ENCODE measurements around the gene PDE6A. TPM values are rescaled to one million over a fixed set of nuclear protein-coding genes. Genes with fewer than 3 reads are reported as not detected.

Gene PDE6A
- total and polyA plus RNA-seq, 2 of the 13 experiments (the other 11 are each of a cell fraction or from before 2014, with no cell fraction given), result 0.01 TPM; not detected in 1

DNA sequence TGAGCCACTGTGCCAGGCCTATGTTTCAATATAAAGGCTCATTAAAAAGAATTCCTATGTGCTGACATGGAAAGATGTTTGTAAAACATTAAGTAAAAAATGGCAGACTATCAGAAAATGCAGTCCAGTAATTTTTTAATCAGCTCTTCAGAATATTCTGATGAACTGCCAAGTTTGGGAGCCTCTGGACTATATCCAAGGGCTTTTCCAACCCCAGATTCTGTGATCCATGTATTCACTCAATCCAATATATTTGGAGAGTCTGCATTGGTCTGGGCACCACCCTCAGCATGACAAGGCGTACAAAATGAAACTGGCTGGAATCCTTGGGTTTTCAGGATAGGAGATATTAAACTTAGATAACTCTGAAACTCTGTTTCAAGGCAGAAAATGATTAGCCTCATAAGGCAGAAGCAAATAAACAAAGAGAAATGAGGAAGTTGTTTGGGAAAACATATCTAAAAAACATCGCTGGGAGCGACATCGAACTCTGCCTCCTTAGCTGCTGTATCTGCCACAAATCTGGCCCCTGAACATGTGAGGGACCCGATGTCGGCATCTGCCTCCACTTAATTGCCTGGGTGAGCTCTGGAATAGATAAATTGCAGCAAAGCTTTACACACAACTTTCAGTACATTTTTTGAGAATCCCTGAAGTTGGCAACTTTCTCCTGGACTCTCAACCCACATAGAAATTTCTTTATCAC lies 14.4 kb downstream of the PDE6A start:
- Histone ChIP-seq H3K9ac (ENCODE audit: insufficient read depth, low read depth, low read length) (no peak overlapping the region), H3K27me3 (ENCODE audit: control insufficient read depth in 1 of 2, insufficient read depth in 2 of 2, low read length in 2 of 2) (peaks cover 1 to 19% of the 10 kb centered on the region in 2 experiments; a peak in 3 of 5 replicates), H4K20me1 (ENCODE audit: insufficient read depth, low read length) (no peaks in the 10 kb centered on the region), H3K9me3 (ENCODE audit: low read length) (no peaks in the 10 kb centered on the region), H3K4me2 (ENCODE audit: low read depth, low read length) (no peak overlapping the region), H2AFZ (ENCODE audit: low read length) (no peak overlapping the region), H3K27ac (ENCODE audit: extremely low read length, insufficient read depth, low read length) (no peak overlapping the region), H3K36me3 (replicated peaks in 1 of 2; ENCODE audit: control insufficient read depth in 1 of 2, insufficient read depth in 2 of 2, low read length in 2 of 2) (no peaks in the 10 kb centered on the region), H3K79me2 (ENCODE audit: insufficient read depth, low read length) (no peaks in the 10 kb centered on the region), H3K4me1 (ENCODE audit: insufficient read depth, low read length) (peaks cover 18% of the 10 kb centered on the region), H3K4me3 (replicated peaks in 1 of 3; ENCODE audit: insufficient read depth in 1 of 3, low read depth in 2 of 3, low read length in 3 of 3) (no peak overlapping the region)
- DNase-seq (ENCODE audit: low spot score), result no peak
- intact Hi-C loops (cut with micrococcal nuclease; ENCODE audit: unreplicated experiment), result no loop called here
- no peak for FAIRE-seq
- no peak for ATAC-seq
- in situ Hi-C loops (cut with HindIII; ENCODE audit: extremely low pct_ligation_motif_present, low pct_unique_long_range_greater_than_20kb), result loop anchor here (10.0 kb wide), 1 partner anchor 65 kb away; no protein-coding TSS in a partner anchor
- 57% methylated on average over 6 of the region's 6 CpGs for WGBS (ENCODE audit: low lambda C conversion rate)
- no peak for TF ChIP-seq MNT (IDR thresholded peaks at IDR 0.05)
- ChIA-PET POLR2A (no interaction called here), CTCF (ENCODE audit: low intra/inter-chr PET ratio, low total read pairs) (no interaction called here)
- no TSS peak for BruUV-seq (replicated peaks)

DNA sequence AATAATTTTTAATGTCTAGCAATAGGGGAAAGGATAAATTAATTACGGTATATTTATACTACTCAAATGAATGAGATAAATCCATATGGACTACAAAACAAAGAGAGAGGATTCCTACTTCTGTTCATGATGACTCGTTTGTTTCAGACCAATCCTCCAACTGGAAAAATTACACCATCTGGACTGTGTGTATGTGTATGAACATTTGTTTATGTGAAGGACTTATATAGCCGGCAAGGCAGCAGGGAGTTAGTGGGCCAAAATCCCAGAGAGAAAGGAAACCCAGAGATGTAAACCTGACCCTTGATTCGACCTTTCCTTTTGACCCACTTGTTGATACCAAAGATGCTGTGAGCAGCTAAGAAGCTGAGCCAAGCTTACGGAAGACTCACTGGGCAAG lies 20.1 kb downstream of the PDE6A start:
- H3K4me2 ChIP-seq (ENCODE audit: low read depth, low read length), result no peak overlapping the region
- BruUV-seq (replicated peaks), result no TSS peak
- no peak overlapping the region for H3K9ac ChIP-seq (ENCODE audit: insufficient read depth, low read depth, low read length)
- intact Hi-C loops (cut with micrococcal nuclease; ENCODE audit: unreplicated experiment) (no loop called here), in situ Hi-C loops (cut with HindIII; ENCODE audit: extremely low pct_ligation_motif_present, low pct_unique_long_range_greater_than_20kb) (no loop called here)
- H3K4me3 ChIP-seq (replicated peaks in 1 of 3; ENCODE audit: insufficient read depth in 1 of 3, low read depth in 2 of 3, low read length in 3 of 3), result no peak overlapping the region
- H3K9me3 ChIP-seq (ENCODE audit: low read length), result no peaks in the 10 kb centered on the region
- 46% methylated on average over 5 of the region's 5 CpGs for WGBS (ENCODE audit: low lambda C conversion rate)
- H3K36me3 ChIP-seq (replicated peaks in 1 of 2; ENCODE audit: control insufficient read depth in 1 of 2, insufficient read depth in 2 of 2, low read length in 2 of 2), result no peaks in the 10 kb centered on the region
- DNase-seq (ENCODE audit: low spot score) (no peak), FAIRE-seq (no peak), ATAC-seq (no peak)
- H3K27ac ChIP-seq (ENCODE audit: extremely low read length, insufficient read depth, low read length), result no peak overlapping the region
- no peaks in the 10 kb centered on the region for H3K79me2 ChIP-seq (ENCODE audit: insufficient read depth, low read length)
- H3K27me3 ChIP-seq (ENCODE audit: control insufficient read depth in 1 of 2, insufficient read depth in 2 of 2, low read length in 2 of 2), result no peaks in the 10 kb centered on the region
- ChIA-PET POLR2A (no interaction called here), CTCF (ENCODE audit: low intra/inter-chr PET ratio, low total read pairs) (no interaction called here)
- H4K20me1 ChIP-seq (ENCODE audit: insufficient read depth, low read length), result no peaks in the 10 kb centered on the region
- no peak overlapping the region for H2AFZ ChIP-seq (ENCODE audit: low read length)
- no peaks in the 10 kb centered on the region for H3K4me1 ChIP-seq (ENCODE audit: insufficient read depth, low read length)
- TF ChIP-seq MEIS1 (CRISPR knock-in tag; IDR thresholded peaks at IDR 0.05; ENCODE audit: borderline replicate concordance) (no peak), ARID3A (IDR thresholded peaks at IDR 0.05; ENCODE audit: low read depth, low read length) (no peak), KDM2A (CRISPR knock-in tag; IDR thresholded peaks at IDR 0.05; ENCODE audit: borderline replicate concordance, low read depth) (no peak), SMC3 (IDR thresholded peaks at IDR 0.05; ENCODE audit: low read length) (no peak), ZNF660 (CRISPR knock-in tag; IDR thresholded peaks at IDR 0.05; ENCODE audit: borderline replicate concordance, low read depth) (no peak), ZNF558 (CRISPR knock-in tag; IDR thresholded peaks at IDR 0.05; ENCODE audit: borderline replicate concordance) (no peak), KMT2A (CRISPR knock-in tag; IDR thresholded peaks at IDR 0.05) (no peak), ZNF713 (CRISPR knock-in tag; IDR thresholded peaks at IDR 0.05) (no peak), HNF4A (CRISPR knock-in tag; IDR thresholded peaks at IDR 0.05) (no peak)
- TF ChIP-seq, protein P1, sequence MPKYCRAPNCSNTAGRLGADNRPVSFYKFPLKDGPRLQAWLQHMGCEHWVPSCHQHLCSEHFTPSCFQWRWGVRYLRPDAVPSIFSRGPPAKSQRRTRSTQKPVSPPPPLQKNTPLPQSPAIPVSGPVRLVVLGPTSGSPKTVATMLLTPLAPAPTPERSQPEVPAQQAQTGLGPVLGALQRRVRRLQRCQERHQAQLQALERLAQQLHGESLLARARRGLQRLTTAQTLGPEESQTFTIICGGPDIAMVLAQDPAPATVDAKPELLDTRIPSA (CRISPR knock-in tag; IDR thresholded peaks at IDR 0.05; ENCODE audit: borderline replicate concordance), result no peak
- TF ChIP-seq, protein P2, sequence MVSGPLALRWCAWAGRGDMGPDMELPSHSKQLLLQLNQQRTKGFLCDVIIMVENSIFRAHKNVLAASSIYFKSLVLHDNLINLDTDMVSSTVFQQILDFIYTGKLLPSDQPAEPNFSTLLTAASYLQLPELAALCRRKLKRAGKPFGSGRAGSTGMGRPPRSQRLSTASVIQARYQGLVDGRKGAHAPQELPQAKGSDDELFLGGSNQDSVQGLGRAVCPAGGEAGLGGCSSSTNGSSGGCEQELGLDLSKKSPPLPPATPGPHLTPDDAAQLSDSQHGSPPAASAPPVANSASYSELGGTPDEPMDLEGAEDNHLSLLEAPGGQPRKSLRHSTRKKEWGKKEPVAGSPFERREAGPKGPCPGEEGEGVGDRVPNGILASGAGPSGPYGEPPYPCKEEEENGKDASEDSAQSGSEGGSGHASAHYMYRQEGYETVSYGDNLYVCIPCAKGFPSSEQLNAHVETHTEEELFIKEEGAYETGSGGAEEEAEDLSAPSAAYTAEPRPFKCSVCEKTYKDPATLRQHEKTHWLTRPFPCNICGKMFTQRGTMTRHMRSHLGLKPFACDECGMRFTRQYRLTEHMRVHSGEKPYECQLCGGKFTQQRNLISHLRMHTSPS (CRISPR knock-in tag; IDR thresholded peaks at IDR 0.05; ENCODE audit: low read depth), result no peak
